Ureter (tissue), 1 donor: ENCODE data around the gene ITGAE. TPM values are rescaled to one million over a fixed set of nuclear protein-coding genes. Genes with fewer than 3 reads are reported as not detected.

ENCODE experiments used
- DNase-seq: peaks from one replicate; pipeline ENCODE4 v3.0.0-alpha.2; 2020; ENCODE audit warnings: low spot score
- total RNA-seq: library from RNA; stranded (reverse); gene quantifications from one replicate; pipeline ENCODE4 v1.2.4, GENCODE V29; 2023
- donor health status: DM: yes; HTN: yes; CAD: no.

Gene ITGAE
- total RNA-seq, 1 donor from 2014 or later: 28.5 TPM

DNA sequence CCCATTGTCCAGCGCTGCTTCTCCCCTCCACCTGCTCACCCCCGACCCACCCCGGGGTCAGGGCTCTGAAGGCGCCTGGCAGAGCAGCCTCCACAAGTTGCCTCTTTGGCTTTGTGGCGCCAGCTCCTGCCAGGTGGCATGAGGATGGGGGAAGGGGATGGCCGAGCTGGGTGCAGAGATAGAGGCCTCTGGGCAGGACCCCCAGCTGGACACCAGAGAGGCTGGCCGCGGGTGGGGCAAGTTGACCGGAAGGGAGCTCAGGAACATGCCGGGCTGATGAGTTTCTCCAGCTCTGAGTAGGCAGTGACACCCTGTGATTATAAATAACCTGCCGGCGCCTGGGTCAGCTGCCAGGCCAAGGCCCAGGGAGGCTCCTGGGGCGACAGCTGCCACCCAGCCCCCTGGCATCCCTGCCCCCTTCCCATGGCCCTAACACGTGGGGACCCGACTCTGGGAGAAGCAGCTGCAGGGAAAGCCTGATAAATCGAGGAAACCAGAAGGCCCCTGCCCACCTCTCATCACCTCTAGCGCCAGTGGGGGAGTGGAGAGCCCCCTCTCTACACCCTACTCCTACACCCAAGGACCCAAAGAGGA lies 105.8 kb downstream of the ITGAE start:
- DNase-seq: no peak

DNA sequence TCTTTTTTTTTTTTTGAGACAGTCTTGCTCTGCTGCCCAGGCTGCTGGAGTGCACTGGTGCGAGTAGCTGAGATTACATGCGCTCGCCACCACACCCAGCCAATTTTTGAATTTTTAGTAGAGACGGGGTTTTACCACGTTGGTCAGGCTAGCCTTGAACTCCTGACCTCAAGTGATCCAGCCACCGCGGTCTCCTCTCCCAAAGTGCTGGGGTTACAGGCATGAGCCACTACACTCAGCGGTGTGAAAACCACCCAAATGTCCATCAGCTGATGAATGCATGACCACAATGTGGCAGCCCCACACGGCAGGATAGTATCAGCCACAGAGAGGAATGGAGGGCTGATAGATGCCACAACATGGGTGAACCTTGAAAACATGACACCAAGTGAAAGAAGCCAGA lies 107.2 kb downstream of the ITGAE start:
- DNase-seq: no peak

DNA sequence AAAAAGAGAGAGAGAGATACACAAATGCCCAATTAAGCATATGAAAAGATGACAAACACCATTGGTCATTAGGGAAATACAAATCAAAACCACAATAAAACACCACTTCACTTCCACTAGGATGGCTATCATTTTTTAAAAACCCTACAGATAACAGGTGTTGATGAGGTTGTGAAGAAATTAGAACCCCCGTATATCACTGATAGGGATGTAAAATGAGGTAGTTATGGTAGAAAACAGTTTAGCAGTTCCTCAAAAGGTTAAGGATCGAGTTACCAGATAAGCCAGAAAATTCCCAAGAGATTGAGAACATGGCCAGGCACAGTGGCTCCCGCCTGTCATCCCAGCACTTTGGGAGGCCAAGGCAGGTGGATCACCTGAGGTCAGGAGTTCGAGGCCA lies 107.8 kb downstream of the ITGAE start:
- DNase-seq: no peak

DNA sequence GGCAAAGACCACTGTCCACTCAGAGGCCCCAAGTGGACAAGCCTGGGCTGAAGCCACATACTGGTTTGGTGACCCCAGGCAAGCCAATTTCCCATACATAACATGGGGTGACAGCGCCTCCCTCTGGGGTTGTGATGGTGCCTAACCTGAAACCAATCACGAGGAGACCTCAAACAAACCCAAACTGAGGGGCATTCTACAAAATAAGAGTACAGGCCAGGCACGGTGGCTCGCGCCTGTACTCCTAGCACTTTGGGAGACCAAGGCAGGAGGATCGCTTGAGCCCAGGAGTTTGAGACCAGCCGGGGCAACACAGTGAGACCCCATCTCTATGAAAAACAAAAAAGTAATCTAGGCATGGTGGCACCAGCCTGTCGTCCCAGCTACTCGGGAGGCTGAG lies 108.6 kb downstream of the ITGAE start:
- no peak for DNase-seq

DNA sequence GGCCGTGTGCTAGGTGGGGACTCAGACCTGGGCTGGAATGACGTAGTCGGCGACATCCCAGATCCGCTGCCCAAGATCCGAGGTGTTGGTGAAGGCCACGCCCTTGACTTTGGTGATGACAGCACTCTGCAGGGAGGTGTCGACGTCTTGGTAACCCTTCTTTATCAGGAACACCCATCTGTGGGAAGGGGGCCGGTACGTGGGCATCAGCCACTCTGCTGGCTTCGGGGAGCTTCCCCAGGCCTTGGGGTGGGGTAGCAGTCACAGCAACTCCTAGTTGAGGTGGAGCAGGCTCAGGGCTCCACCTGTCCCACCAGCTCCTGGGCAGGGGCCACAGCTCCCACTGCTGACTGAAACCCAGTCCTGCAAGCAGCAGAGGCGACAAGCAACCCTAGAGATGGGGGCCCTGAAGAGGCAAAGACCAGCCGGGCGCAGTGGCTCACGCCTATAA lies 109.3 kb downstream of the ITGAE start:
- DNase-seq: no peak

- DNase-seq: no peak
Observed at GRCh38 chr17:3690094-3690715, 110.8 kb downstream of the ITGAE start.

- no peak for DNase-seq
Observed at GRCh38 chr17:3689262-3690093, 111.5 kb downstream of the ITGAE start.

DNA sequence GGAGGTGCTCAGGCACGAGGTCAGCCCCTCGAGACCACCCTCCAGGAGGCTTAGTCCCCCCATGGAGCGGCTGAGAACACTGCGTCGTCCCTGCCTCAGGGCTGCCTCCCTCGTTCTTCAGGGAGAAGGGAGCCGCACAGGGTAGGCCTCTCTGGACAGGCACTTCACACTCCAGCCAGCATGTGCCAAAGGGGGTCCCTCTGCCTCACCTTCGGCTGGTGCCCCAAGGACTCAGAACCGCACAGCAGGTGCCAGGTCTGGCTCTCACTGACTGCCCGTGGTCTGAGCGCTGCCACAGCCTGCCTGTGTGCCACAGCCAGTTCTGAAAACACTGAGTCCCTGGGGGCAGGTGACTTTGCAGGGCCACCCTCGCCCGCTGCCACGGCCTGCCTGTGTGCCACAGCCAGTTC lies 112.1 kb downstream of the ITGAE start:
- DNase-seq: no peak

- DNase-seq: no peak
Observed at GRCh38 chr17:3688027-3688553, 112.9 kb downstream of the ITGAE start.

DNA sequence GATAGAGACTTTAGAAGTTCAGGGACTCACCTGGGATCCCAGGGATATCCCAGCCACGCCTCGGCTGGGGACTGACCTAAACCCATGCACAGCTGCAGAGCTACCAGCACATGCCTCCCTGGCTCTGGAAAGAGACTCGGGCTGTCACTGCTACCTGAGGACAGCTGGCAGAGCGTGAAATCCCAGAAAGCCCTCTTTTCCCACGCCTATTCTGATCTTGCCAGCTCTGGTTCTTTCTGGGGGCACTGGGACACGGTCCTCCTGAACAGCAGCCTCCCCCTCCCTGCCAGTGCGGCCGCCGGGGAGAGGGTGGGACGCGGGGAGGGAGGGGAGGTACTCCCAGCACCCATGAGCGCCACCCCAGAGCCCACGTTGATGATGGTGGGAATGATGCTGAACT lies 115.8 kb downstream of the ITGAE start:
- DNase-seq: no peak

DNA sequence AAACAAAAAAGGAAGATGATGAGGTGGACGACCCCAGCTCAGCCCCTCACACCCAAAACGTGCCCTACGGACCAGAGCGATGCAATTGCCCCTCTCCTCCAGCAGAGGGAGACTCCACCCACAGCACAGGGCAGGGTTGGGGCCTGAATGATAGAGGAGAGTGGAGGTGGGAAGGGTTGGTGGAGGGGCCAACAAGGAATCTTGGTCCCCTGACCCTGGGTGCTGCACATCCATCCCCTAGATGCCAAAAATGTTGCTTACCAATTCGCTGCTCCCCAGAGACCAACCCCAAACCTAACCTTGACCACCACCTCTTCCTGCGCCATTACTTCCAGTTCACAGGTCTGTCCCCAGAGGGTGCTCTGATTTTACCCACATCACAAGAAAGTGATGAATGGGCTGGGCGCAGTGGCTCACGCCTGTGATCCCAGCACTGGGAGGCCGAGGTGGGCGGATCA lies 117.9 kb downstream of the ITGAE start:
- DNase-seq: no peak

- no peak for DNase-seq
Observed at GRCh38 chr17:3682033-3682432, 119.0 kb downstream of the ITGAE start.

GRCh38 chr17:3681565-3681964 lies 119.4 kb downstream of the ITGAE start:
- DNase-seq: no peak

- DNase-seq: no peak
Observed at GRCh38 chr17:3681057-3681456, 119.9 kb downstream of the ITGAE start.

- no peak for DNase-seq
Observed at GRCh38 chr17:3679531-3680126, 121.4 kb downstream of the ITGAE start.

GRCh38 chr17:3678821-3679530 lies 122.0 kb downstream of the ITGAE start:
- DNase-seq: no peak

DNA sequence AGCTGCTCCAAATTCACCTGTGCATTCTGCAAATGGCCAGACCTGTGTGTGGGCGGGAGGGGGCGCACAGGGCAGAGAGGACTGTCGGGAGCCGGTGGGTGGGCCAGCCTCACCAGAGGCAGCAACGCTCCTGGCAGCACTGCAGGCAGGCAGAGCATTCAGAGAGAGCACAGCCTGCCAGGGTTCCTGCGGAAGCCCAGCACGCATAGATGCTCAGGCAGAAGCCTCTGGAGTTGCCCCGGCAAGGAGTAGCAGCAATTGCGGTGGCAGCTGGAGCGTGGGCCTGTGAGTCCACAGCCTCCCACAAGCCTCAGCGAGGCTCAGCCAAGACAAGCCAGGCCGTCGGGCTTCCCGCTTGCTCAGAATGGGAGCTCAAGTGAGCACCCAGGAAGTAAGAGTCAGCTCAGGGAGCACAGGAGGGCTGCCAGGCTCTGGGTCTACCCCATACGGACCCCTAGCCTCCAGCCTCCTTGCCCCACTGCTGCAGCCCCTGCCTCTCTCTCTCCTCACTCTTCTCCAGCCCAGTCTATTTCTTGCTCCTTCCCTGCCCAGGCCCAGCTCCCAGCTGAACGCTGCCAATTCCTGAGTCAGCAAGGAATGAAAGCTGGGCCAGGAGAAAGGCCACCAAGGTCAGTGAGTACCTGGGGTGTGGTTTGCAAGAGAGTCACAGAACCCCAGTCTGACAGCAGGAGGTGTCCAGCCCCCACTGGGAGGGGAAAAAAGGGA lies 122.7 kb downstream of the ITGAE start:
- DNase-seq: no peak

DNA sequence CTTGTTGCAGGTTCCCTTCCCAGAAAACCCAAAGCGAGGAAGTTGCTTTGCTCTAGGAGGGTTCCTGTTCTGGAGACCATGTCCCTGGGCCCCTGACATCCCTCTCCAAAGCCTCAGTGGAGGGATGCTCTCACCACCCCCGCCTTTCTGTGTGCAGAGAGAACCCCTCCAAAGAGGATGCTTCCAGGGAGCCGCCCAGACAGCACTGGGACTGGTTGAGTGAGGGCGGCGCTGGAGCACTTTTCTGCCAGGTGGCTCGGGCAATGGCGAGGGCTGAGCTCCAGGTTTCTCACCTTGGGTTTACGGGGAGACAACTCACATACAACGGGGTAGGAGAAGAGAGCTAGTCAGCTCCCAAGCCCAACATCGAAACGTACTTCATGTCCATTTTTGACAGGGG lies 125.1 kb downstream of the ITGAE start:
- DNase-seq: no peak

GRCh38 chr17:3672571-3672970 lies 128.4 kb downstream of the ITGAE start:
- DNase-seq: no peak

DNA sequence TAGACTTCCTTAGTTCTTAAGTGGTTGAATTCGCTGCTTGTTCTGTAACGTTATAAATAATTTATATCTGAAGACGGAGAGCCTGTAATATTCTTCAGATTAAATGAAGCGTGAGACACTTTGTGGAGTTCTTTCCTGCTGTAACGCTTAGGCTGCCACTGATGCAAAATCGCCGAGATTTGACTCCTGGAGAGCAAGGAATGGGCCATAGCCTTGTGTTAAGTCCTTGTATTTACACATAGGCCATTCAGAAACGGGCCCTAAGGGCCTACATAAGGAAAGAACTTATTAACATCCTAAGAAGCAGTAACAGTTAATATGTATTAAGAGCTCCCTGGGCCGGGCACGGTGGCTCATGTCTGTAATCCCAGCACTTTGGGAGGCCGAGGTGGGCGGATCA lies 131.4 kb downstream of the ITGAE start:
- no peak for DNase-seq

GRCh38 chr17:3669085-3669347 lies 132.0 kb downstream of the ITGAE start:
- no peak for DNase-seq
